GM19467 (cell line): ENCODE data around the gene OIT3.

ENCODE experiments used
- ATAC-seq: cut with Tn5 transposase; IDR thresholded peaks from one replicate; pipeline ENCODE4 v1.9.1; 2021; ENCODE audit warnings: mild to moderate bottlenecking, moderate library complexity; ENCODE audit not compliant: unreplicated experiment

Gene OIT3

GRCh38 chr10:72893136-72893798, at the start of gene OIT3:
Gene OIT3 (plus strand): TSS chr10:72893739. CDS start chr10:72893799, 60 bp downstream.
- no peak for ATAC-seq

GRCh38 chr10:72846238-72846637, 47.3 kb upstream of the OIT3 start:
- ATAC-seq = no peak

- no peak for ATAC-seq
These were observed 45.9 kb upstream of the OIT3 start for GRCh38 chr10:72847681-72848080.

GRCh38 chr10:72850861-72851260, 42.7 kb upstream of the OIT3 start:
- ATAC-seq = no peak

- ATAC-seq = no peak
These were observed 42.0 kb upstream of the OIT3 start for GRCh38 chr10:72851509-72851908.

GRCh38 chr10:72852508-72852907, 41.0 kb upstream of the OIT3 start:
- ATAC-seq = no peak

GRCh38 chr10:72855129-72855528, 38.4 kb upstream of the OIT3 start:
- ATAC-seq = no peak

- no peak for ATAC-seq
These were observed 37.7 kb upstream of the OIT3 start for GRCh38 chr10:72855790-72856189.

GRCh38 chr10:72858067-72858466, 35.5 kb upstream of the OIT3 start:
- no peak for ATAC-seq

- no peak for ATAC-seq
These were observed 30.6 kb upstream of the OIT3 start for GRCh38 chr10:72862957-72863356.

GRCh38 chr10:72875250-72876055, 18.1 kb upstream of the OIT3 start:
- ATAC-seq = no peak

- no peak for ATAC-seq
These were observed 14.3 kb upstream of the OIT3 start for GRCh38 chr10:72879245-72879644.

GRCh38 chr10:72881291-72881690, 12.2 kb upstream of the OIT3 start:
- ATAC-seq = no peak

- ATAC-seq = no peak
These were observed 9.7 kb upstream of the OIT3 start for GRCh38 chr10:72883861-72884260.

GRCh38 chr10:72885953-72886352, 7.6 kb upstream of the OIT3 start:
- no peak for ATAC-seq

GRCh38 chr10:72886621-72887020, 6.9 kb upstream of the OIT3 start:
- ATAC-seq = no peak

GRCh38 chr10:72887043-72887442, 6.5 kb upstream of the OIT3 start:
- ATAC-seq = no peak

- ATAC-seq = no peak
These were observed 5.3 kb upstream of the OIT3 start for GRCh38 chr10:72888151-72888638.

- ATAC-seq = no peak
These were observed 4.1 kb upstream of the OIT3 start for GRCh38 chr10:72889391-72889831.

- ATAC-seq = no peak
These were observed 3.5 kb upstream of the OIT3 start for GRCh38 chr10:72890086-72890485.

- no peak for ATAC-seq
These were observed 1.8 kb downstream of the OIT3 start for GRCh38 chr10:72895236-72895850.

GRCh38 chr10:72898616-72899015, 5.1 kb downstream of the OIT3 start:
- no peak for ATAC-seq
